Thymus (tissue), 11 donors: ENCODE data around the gene KPTN. TPM values are rescaled to one million over a fixed set of nuclear protein-coding genes. Genes with fewer than 3 reads are reported as not detected.

ENCODE experiments used
- DNase-seq, 9 donors: peaks; one replicate each; pipeline ENCODE4 v3.0.0-alpha.2; 2013; ENCODE audit warnings: low spot score in 9 of 9, low read depth in 6 of 9, missing footprints in 1 of 9
- H3K27ac ChIP-seq, 2 donors: one replicate each; pipeline ENCODE4 v1.5.1; 2013; ENCODE audit warnings: control low read depth in 1 of 2, low read depth in 1 of 2, low read length in 1 of 2, mild to moderate bottlenecking in 1 of 2, moderate library complexity in 1 of 2
- H3K27me3 ChIP-seq, 2 donors: one replicate each; pipeline ENCODE4 v1.5.1; 2013; ENCODE audit warnings: low read length in 1 of 2; ENCODE audit not compliant: control insufficient read depth in 2 of 2, insufficient read depth in 1 of 2
- H3K36me3 ChIP-seq, 2 donors: one replicate each; pipeline ENCODE4 v1.5.1; 2013; ENCODE audit warnings: low read length in 1 of 2, mild to moderate bottlenecking in 1 of 2, moderate library complexity in 1 of 2; ENCODE audit not compliant: control insufficient read depth in 2 of 2, insufficient read depth in 2 of 2
- H3K4me1 ChIP-seq, 2 donors: one replicate each; pipeline ENCODE4 v1.5.1; 2013; ENCODE audit warnings: low read length in 2 of 2; ENCODE audit not compliant: control insufficient read depth in 2 of 2, insufficient read depth in 2 of 2
- H3K4me3 ChIP-seq, 2 donors: one replicate each; pipeline ENCODE4 v1.5.1; 2013; ENCODE audit warnings: low read length in 2 of 2, control low read depth in 1 of 2, mild to moderate bottlenecking in 1 of 2
- H3K9me3 ChIP-seq, 2 donors: one replicate each; pipeline ENCODE4 v1.5.1; 2013; ENCODE audit warnings: low read length in 1 of 2, mild to moderate bottlenecking in 1 of 2; ENCODE audit not compliant: control insufficient read depth in 2 of 2, insufficient read depth in 1 of 2
- WGBS: extraction: QIAGEN DNeasy Blood & Tissue Kit; methylation state at CpG from one replicate; pipeline ENCODE4 v1.1.7; 2013; 5-methylcytosine and 5-hydroxymethylcytosine counted together
- polyA plus RNA-seq: library from polyadenylated mRNA; stranded (reverse); fragments of 200-250 nt; gene quantifications from one replicate; pipeline ENCODE4 v1.2.3, GENCODE V29; 2013
- total RNA-seq: library from RNA; stranded (reverse); fragments of 120-200 nt; gene quantifications from one replicate; pipeline ENCODE4 v1.2.4, GENCODE V29; 2013
- donor health status: healthy.

The KPTN gene
- total and polyA plus RNA-seq, 2 donors, result 14.4 to 32.2 TPM

- Histone ChIP-seq H3K27me3 (no peaks in the 10 kb centered on the region), H3K9me3 (no peaks in the 10 kb centered on the region), H3K27ac (no peak overlapping the region), H3K4me1 (peaks cover 25 to 48% of the 10 kb centered on the region in 2 donors), H3K36me3 (peaks cover 21 to 33% of the 10 kb centered on the region in 2 donors), H3K4me3 (no peak overlapping the region)
- 97% methylated on average over 6 of the region's 6 CpGs for WGBS
- no peak for DNase-seq
Observed at GRCh38 chr19:47511128-47511517, 27.1 kb upstream of the KPTN start.

- Histone ChIP-seq H3K4me1 (peaks cover 20 to 43% of the 10 kb centered on the region in 2 donors), H3K4me3 (no peak overlapping the region), H3K9me3 (no peaks in the 10 kb centered on the region), H3K36me3 (peaks cover 24 to 38% of the 10 kb centered on the region in 2 donors), H3K27me3 (no peaks in the 10 kb centered on the region), H3K27ac (no peak overlapping the region)
- DNase-seq, result no peak
- 91% methylated on average over 12 of the region's 12 CpGs for WGBS
Observed at GRCh38 chr19:47510516-47511127, 26.6 kb upstream of the KPTN start.

GRCh38 chr19:47509973-47510372 lies 26.0 kb upstream of the KPTN start:
- Histone ChIP-seq H3K27me3 (no peaks in the 10 kb centered on the region), H3K36me3 (peaks cover 31 to 44% of the 10 kb centered on the region in 2 donors), H3K4me3 (no peak overlapping the region), H3K4me1 (peaks cover 19 to 40% of the 10 kb centered on the region in 2 donors), H3K9me3 (no peaks in the 10 kb centered on the region), H3K27ac (no peak overlapping the region)
- WGBS, result 86% methylated on average over 8 of the region's 8 CpGs
- no peak for DNase-seq

GRCh38 chr19:47509170-47509847 lies 25.3 kb upstream of the KPTN start:
- Histone ChIP-seq H3K4me3 (no peak overlapping the region), H3K4me1 (peaks cover 19 to 40% of the 10 kb centered on the region in 2 donors), H3K27me3 (no peaks in the 10 kb centered on the region), H3K27ac (no peak overlapping the region), H3K9me3 (no peaks in the 10 kb centered on the region), H3K36me3 (peaks cover 32 to 46% of the 10 kb centered on the region in 2 donors)
- 92% methylated on average over 20 of the region's 20 CpGs for WGBS
- DNase-seq, result no peak

- H3K36me3 ChIP-seq, result peaks cover 37 to 51% of the 10 kb centered on the region in 2 donors
- no peak overlapping the region for H3K4me3 ChIP-seq
- WGBS, result 99% methylated on average over 5 of the region's 5 CpGs
- no peak for DNase-seq
- no peak overlapping the region for H3K27ac ChIP-seq
- peaks cover 19 to 35% of the 10 kb centered on the region in 2 donors for H3K4me1 ChIP-seq
- H3K27me3 ChIP-seq, result no peaks in the 10 kb centered on the region
- H3K9me3 ChIP-seq, result no peaks in the 10 kb centered on the region
Observed at GRCh38 chr19:47508721-47509120, 24.7 kb upstream of the KPTN start.

GRCh38 chr19:47507924-47508553 lies 24.0 kb upstream of the KPTN start:
- WGBS, result 84% methylated on average over 11 of the region's 11 CpGs
- no peak overlapping the region for H3K4me3 ChIP-seq
- no peak for DNase-seq
- H3K27ac ChIP-seq, result no peak overlapping the region
- H3K9me3 ChIP-seq, result no peaks in the 10 kb centered on the region
- peaks cover 14 to 29% of the 10 kb centered on the region in 2 donors for H3K4me1 ChIP-seq
- H3K36me3 ChIP-seq, result peaks cover 44 to 58% of the 10 kb centered on the region in 2 donors
- no peaks in the 10 kb centered on the region for H3K27me3 ChIP-seq

GRCh38 chr19:47507012-47507411 lies 23.0 kb upstream of the KPTN start:
- H3K9me3 ChIP-seq, result no peaks in the 10 kb centered on the region
- H3K4me1 ChIP-seq, result peaks cover 5 to 18% of the 10 kb centered on the region in 2 donors
- no peak overlapping the region for H3K4me3 ChIP-seq
- H3K36me3 ChIP-seq, result peaks cover 47 to 63% of the 10 kb centered on the region in 2 donors
- DNase-seq, result no peak
- WGBS, result 89% methylated on average over 6 of the region's 6 CpGs
- H3K27me3 ChIP-seq, result no peaks in the 10 kb centered on the region
- H3K27ac ChIP-seq, result no peak overlapping the region

- no peak overlapping the region for H3K4me3 ChIP-seq
- no peak overlapping the region for H3K27ac ChIP-seq
- DNase-seq, result no peak
- H3K4me1 ChIP-seq, result peaks cover 3 to 14% of the 10 kb centered on the region in 2 donors
- 98% methylated on average over 8 of the region's 8 CpGs for WGBS
- H3K9me3 ChIP-seq, result no peaks in the 10 kb centered on the region
- H3K27me3 ChIP-seq, result no peaks in the 10 kb centered on the region
- peaks cover 47 to 60% of the 10 kb centered on the region in 2 donors for H3K36me3 ChIP-seq
Observed at GRCh38 chr19:47506459-47506858, 22.4 kb upstream of the KPTN start.

- WGBS, result 98% methylated on average over 6 of the region's 6 CpGs
- H3K4me3 ChIP-seq, result no peak overlapping the region
- H3K9me3 ChIP-seq, result no peaks in the 10 kb centered on the region
- H3K36me3 ChIP-seq, result peaks cover 56 to 62% of the 10 kb centered on the region in 2 donors
- no peak for DNase-seq
- H3K27ac ChIP-seq, result no peak overlapping the region
- peaks cover 2 to 8% of the 10 kb centered on the region in 2 donors for H3K4me1 ChIP-seq
- H3K27me3 ChIP-seq, result no peaks in the 10 kb centered on the region
Observed at GRCh38 chr19:47505506-47505905, 21.5 kb upstream of the KPTN start.
